Inflammatory macrophage (primary cell): Measurements from ENCODE around the gene IL17C.

Experiments
- DNase-seq, 2 donors: peaks; one replicate each; pipeline ENCODE4 v3.0.0-alpha.2; 2020 to 2022

IL17C gene

DNA sequence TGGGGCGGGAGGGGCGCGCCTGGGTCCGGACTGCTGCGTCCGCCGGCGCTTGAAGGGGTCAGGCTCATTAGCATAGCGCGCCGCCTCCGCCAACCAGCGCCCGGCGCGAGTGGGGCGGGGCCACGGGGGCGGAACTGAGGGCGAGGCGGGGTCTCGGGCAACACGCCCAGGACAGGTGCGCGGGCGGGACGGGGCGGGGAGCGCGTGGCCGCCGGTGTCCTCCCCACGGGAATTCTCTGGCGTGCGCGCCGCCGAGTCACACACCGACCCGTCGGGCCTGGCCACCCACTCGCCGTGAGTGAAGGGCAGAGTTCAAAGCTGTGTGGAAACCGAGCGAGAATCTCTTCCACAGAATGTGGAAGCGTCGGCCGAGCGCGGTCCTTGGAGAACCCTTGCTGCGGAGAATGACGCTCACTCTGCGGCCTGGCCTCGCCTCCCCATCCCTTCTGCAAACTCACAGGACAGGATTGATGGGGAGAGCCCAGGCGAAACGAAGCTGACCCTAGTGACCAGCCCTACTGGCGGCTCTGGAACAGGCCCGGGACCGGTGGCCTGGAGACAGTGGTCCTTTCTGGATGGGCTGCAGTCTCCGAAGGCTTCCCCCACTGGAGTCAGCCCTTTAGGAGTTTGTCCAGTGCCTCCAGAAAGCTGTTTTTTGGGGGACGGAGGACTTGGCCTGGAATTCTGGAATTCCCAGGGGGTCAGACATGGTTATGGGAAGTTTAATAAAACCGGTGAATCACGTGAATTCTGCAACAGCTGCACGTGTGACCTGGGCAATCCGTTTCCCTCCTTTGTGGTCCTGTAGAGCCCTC lies 48.3 kb downstream of the IL17C start, which contains the start of gene SNAI3:
TSS of gene SNAI3 (minus strand) at position 69 of the 815 bp plus-strand sequence. CDS start 101 bp downstream, outside the sequence.
- DNase-seq, result peak; percentile 94 to 99

GRCh38 chr16:88687254-88687576 lies 48.8 kb downstream of the IL17C start:
- no peak for DNase-seq

- DNase-seq, result no peak
Measured at GRCh38 chr16:88687676-88688012, 49.3 kb downstream of the IL17C start.

GRCh38 chr16:88688013-88688778 lies 49.8 kb downstream of the IL17C start:
- DNase-seq, result no peak
